C4-2B (cell line): Measurements from ENCODE around the gene USP7.
A peak's percentile ranks its signal among the peaks of the same experiment; 100 is the strongest.

Experiments used
- ZFX ChIP-seq: fragments of 450-650 bp; IDR thresholded peaks from 2 replicates; pipeline ENCODE4 v1.6.1; 2017
- TF ChIP-seq, protein P1 (sequence below): fragments of 450-650 bp; conservative IDR thresholded peaks from 2 replicates; pipeline ENCODE4 v1.5.1; 2017; ENCODE audit warnings: mild to moderate bottlenecking

DNA sequence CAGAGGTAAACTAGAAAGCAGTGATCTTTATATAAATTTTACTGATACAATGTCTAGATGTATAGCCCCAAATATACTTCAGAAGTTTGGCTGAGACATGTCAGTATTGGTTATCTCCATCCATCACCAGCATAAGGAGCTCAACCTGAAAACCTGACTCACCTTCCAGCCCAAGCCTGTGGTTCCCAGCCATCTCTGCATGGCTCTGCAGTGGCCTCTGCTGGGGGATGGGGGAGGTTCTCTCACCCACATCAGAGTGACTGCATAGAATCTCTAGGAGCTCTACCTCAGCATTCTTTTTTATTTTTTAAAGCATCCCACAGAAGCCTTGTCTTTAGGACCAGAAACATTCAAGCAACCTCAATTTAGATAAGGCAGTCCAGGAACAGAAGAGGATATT, 27.3 kb downstream of the USP7 start:
- TF ChIP-seq, protein P1, sequence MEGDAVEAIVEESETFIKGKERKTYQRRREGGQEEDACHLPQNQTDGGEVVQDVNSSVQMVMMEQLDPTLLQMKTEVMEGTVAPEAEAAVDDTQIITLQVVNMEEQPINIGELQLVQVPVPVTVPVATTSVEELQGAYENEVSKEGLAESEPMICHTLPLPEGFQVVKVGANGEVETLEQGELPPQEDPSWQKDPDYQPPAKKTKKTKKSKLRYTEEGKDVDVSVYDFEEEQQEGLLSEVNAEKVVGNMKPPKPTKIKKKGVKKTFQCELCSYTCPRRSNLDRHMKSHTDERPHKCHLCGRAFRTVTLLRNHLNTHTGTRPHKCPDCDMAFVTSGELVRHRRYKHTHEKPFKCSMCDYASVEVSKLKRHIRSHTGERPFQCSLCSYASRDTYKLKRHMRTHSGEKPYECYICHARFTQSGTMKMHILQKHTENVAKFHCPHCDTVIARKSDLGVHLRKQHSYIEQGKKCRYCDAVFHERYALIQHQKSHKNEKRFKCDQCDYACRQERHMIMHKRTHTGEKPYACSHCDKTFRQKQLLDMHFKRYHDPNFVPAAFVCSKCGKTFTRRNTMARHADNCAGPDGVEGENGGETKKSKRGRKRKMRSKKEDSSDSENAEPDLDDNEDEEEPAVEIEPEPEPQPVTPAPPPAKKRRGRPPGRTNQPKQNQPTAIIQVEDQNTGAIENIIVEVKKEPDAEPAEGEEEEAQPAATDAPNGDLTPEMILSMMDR = peak; percentile 71
- no peak for TF ChIP-seq ZFX
